ENCODE measurements around the gene ARSA.

The ARSA gene

GRCh38 chr22:50612528-50613221 lies 15.3 kb downstream of the ARSA start:
- Histone ChIP-seq H3K4me3 (ENCODE audit: low read depth, low read length, poor library complexity, severe bottlenecking) (no peak overlapping the region), H2AFZ (ENCODE audit: low read length) (no peak overlapping the region), H3K9ac (ENCODE audit: low read length) (no peak overlapping the region), H3K4me1 (ENCODE audit: insufficient read depth, low read length, severe bottlenecking) (no peaks in the 10 kb centered on the region), H3K27ac (ENCODE audit: low read depth, low read length, poor library complexity, severe bottlenecking) (no peak overlapping the region), H3K4me2 (ENCODE audit: low read length) (no peak overlapping the region), H3K9me2 (ENCODE audit: low read depth, low read length) (no peaks in the 10 kb centered on the region), H3K36me3 (ENCODE audit: insufficient read depth, low read length) (no peaks in the 10 kb centered on the region), H4K20me1 (ENCODE audit: insufficient read depth, low read length) (no peaks in the 10 kb centered on the region), H3K79me2 (ENCODE audit: insufficient read depth, low read length) (no peaks in the 10 kb centered on the region), H3K27me3 (ENCODE audit: insufficient read depth, low read length) (no peaks in the 10 kb centered on the region), H3K9me3 (ENCODE audit: low read length) (no peaks in the 10 kb centered on the region), H3F3A (ENCODE audit: insufficient read depth, low read length) (no peaks in the 10 kb centered on the region)
- no peak for TF ChIP-seq CTCF (IDR thresholded peaks at IDR 0.05; ENCODE audit: low read length)
- no peak for TF ChIP-seq EZH2 (IDR thresholded peaks at IDR 0.05; ENCODE audit: borderline replicate concordance, low read length)

GRCh38 chr22:50612168-50612527 lies 15.8 kb downstream of the ARSA start:
- H3K27me3 ChIP-seq (ENCODE audit: insufficient read depth, low read length), result no peaks in the 10 kb centered on the region
- H3K4me1 ChIP-seq (ENCODE audit: insufficient read depth, low read length, severe bottlenecking), result no peaks in the 10 kb centered on the region
- H3F3A ChIP-seq (ENCODE audit: insufficient read depth, low read length), result no peaks in the 10 kb centered on the region
- no peaks in the 10 kb centered on the region for H4K20me1 ChIP-seq (ENCODE audit: insufficient read depth, low read length)
- H3K4me2 ChIP-seq (ENCODE audit: low read length), result no peak overlapping the region
- no peaks in the 10 kb centered on the region for H3K9me3 ChIP-seq (ENCODE audit: low read length)
- no peak overlapping the region for H3K4me3 ChIP-seq (ENCODE audit: low read depth, low read length, poor library complexity, severe bottlenecking)
- TF ChIP-seq EZH2 (IDR thresholded peaks at IDR 0.05; ENCODE audit: borderline replicate concordance, low read length) (no peak), CTCF (IDR thresholded peaks at IDR 0.05; ENCODE audit: low read length) (no peak)
- no peak overlapping the region for H3K9ac ChIP-seq (ENCODE audit: low read length)
- no peak overlapping the region for H3K27ac ChIP-seq (ENCODE audit: low read depth, low read length, poor library complexity, severe bottlenecking)
- no peaks in the 10 kb centered on the region for H3K9me2 ChIP-seq (ENCODE audit: low read depth, low read length)
- no peak overlapping the region for H2AFZ ChIP-seq (ENCODE audit: low read length)
- H3K79me2 ChIP-seq (ENCODE audit: insufficient read depth, low read length), result no peaks in the 10 kb centered on the region
- no peaks in the 10 kb centered on the region for H3K36me3 ChIP-seq (ENCODE audit: insufficient read depth, low read length)

GRCh38 chr22:50611341-50612060 lies 16.5 kb downstream of the ARSA start:
- H3F3A ChIP-seq (ENCODE audit: insufficient read depth, low read length), result no peaks in the 10 kb centered on the region
- no peak overlapping the region for H3K9ac ChIP-seq (ENCODE audit: low read length)
- H3K4me1 ChIP-seq (ENCODE audit: insufficient read depth, low read length, severe bottlenecking), result no peaks in the 10 kb centered on the region
- no peaks in the 10 kb centered on the region for H3K36me3 ChIP-seq (ENCODE audit: insufficient read depth, low read length)
- no peak for TF ChIP-seq EZH2 (IDR thresholded peaks at IDR 0.05; ENCODE audit: borderline replicate concordance, low read length)
- no peak for TF ChIP-seq CTCF (IDR thresholded peaks at IDR 0.05; ENCODE audit: low read length)
- H3K27ac ChIP-seq (ENCODE audit: low read depth, low read length, poor library complexity, severe bottlenecking), result no peak overlapping the region
- no peaks in the 10 kb centered on the region for H3K27me3 ChIP-seq (ENCODE audit: insufficient read depth, low read length)
- H3K79me2 ChIP-seq (ENCODE audit: insufficient read depth, low read length), result no peaks in the 10 kb centered on the region
- no peaks in the 10 kb centered on the region for H3K9me2 ChIP-seq (ENCODE audit: low read depth, low read length)
- H3K4me3 ChIP-seq (ENCODE audit: low read depth, low read length, poor library complexity, severe bottlenecking), result no peak overlapping the region
- H2AFZ ChIP-seq (ENCODE audit: low read length), result no peak overlapping the region
- H4K20me1 ChIP-seq (ENCODE audit: insufficient read depth, low read length), result no peaks in the 10 kb centered on the region
- no peaks in the 10 kb centered on the region for H3K9me3 ChIP-seq (ENCODE audit: low read length)
- no peak overlapping the region for H3K4me2 ChIP-seq (ENCODE audit: low read length)

All from OCI-LY1 (cell line).